ENCODE results near the gene ELMOD1.

The ELMOD1 gene

GRCh38 chr11:107591378-107592230 is 657 bp downstream of the ELMOD1 start:
- Histone ChIP-seq H3K36me3 (ENCODE audit: control insufficient read depth in 2 of 2, insufficient read depth in 1 of 2, low read length in 2 of 2) (no peaks in the 10 kb centered on the region), H3K27ac (ENCODE audit: extremely low read depth, low read depth, low read length) (no peak overlapping the region), H3K4me3 (ENCODE audit: low read depth, low read length) (peak overlapping the region; percentile 53), H3K9me3 (ENCODE audit: control insufficient read depth, insufficient read depth, low read depth, low read length) (no peaks in the 10 kb centered on the region), H3K4me1 (ENCODE audit: control insufficient read depth, insufficient read depth, low read length) (no peaks in the 10 kb centered on the region)
- TF ChIP-seq ZNF112 (tag by site-specific recombination; IDR thresholded peaks at IDR 0.05) (no peak), ZNF341 (tag by site-specific recombination; IDR thresholded peaks at IDR 0.05; ENCODE audit: low read depth) (peak; percentile 94), GLIS2 (tag by site-specific recombination; IDR thresholded peaks at IDR 0.05) (peak; percentile 37; the same call in 1 of the 2 replicates), SP3 (tag by site-specific recombination; IDR thresholded peaks at IDR 0.05) (no peak), GLI2 (tag by site-specific recombination; IDR thresholded peaks at IDR 0.05; ENCODE audit: borderline replicate concordance, low read depth) (no peak), ZNF514 (tag by site-specific recombination; IDR thresholded peaks at IDR 0.05) (no peak), ZNF140 (tag by site-specific recombination; IDR thresholded peaks at IDR 0.05) (no peak), ZBTB20 (tag by site-specific recombination; IDR thresholded peaks at IDR 0.05) (peak; percentile 86), ZBTB26 (tag by site-specific recombination; optimal IDR thresholded peaks at IDR 0.05) (peak; percentile 75), ZNF433 (tag by site-specific recombination; IDR thresholded peaks at IDR 0.05; ENCODE audit: low read depth) (no peak), ZBTB48 (tag by site-specific recombination; IDR thresholded peaks at IDR 0.05) (peak; percentile 73), PBX3 (CRISPR knock-in tag; IDR thresholded peaks at IDR 0.05) (peak; percentile 0; the same call in 1 of the 2 replicates), ZNF621 (tag by site-specific recombination; IDR thresholded peaks at IDR 0.05) (no peak), ZNF335 (tag by site-specific recombination; conservative IDR thresholded peaks at IDR 0.05) (peak; percentile 81), ZBTB17 (tag by site-specific recombination; IDR thresholded peaks at IDR 0.05) (peak; percentile 46; the same call in 1 of the 2 replicates), ZXDB (tag by site-specific recombination; IDR thresholded peaks at IDR 0.05) (0 out of 2 replicates have a peak, but pooled peaks have one; percentile 21), ZNF777 (tag by site-specific recombination; IDR thresholded peaks at IDR 0.05; ENCODE audit: borderline replicate concordance) (0 out of 2 replicates have a peak, but pooled peaks have one; percentile 15)
- ChIA-PET POLR2A (interaction anchor here (0.6 kb wide), 1 partner anchor 9 kb away, joined by 4 read pairs; no protein-coding TSS in a partner anchor), CTCF (interaction anchor here (0.5 to 1.2 kb wide), 4 partner anchors 15 to 325 kb away, joined by 3 to 4 read pairs (median 3); no protein-coding TSS in a partner anchor)

GRCh38 chr11:107592231-107592590 is 1.3 kb downstream of the ELMOD1 start:
- CTCF ChIA-PET: interaction anchor here (0.5 to 1.2 kb wide), 4 partner anchors 15 to 325 kb away, joined by 3 to 4 read pairs (median 3); no protein-coding TSS in a partner anchor

More at GRCh38 chr11:107592231-107592590, 1.3 kb downstream of the ELMOD1 start:
- POLR2A ChIA-PET: interaction anchor here (0.6 kb wide), 1 partner anchor 9 kb away, joined by 4 read pairs; no protein-coding TSS in a partner anchor
- no peaks in the 10 kb centered on the region for H3K4me1 ChIP-seq (ENCODE audit: control insufficient read depth, insufficient read depth, low read length)
- TF ChIP-seq ZNF26 (tag by site-specific recombination; IDR thresholded peaks at IDR 0.05): no peak
- no peak for TF ChIP-seq ZNF211 (tag by site-specific recombination; IDR thresholded peaks at IDR 0.05; ENCODE audit: low read depth)
- no peak for TF ChIP-seq ZBTB7A (tag by site-specific recombination; IDR thresholded peaks at IDR 0.05; ENCODE audit: low read depth)
- no peak for TF ChIP-seq ZNF155 (tag by site-specific recombination; IDR thresholded peaks at IDR 0.05)
- TF ChIP-seq ZSCAN18 (tag by site-specific recombination; IDR thresholded peaks at IDR 0.05): no peak
- TF ChIP-seq ZNF404 (tag by site-specific recombination; IDR thresholded peaks at IDR 0.05): no peak
- no peak for TF ChIP-seq ZNF658 (tag by site-specific recombination; IDR thresholded peaks at IDR 0.05)
- no peak for TF ChIP-seq ZNF600 (tag by site-specific recombination; IDR thresholded peaks at IDR 0.05)
- no peak for TF ChIP-seq KLF10 (tag by site-specific recombination; IDR thresholded peaks at IDR 0.05)
- no peak for TF ChIP-seq ZNF837 (tag by site-specific recombination; IDR thresholded peaks at IDR 0.05)
- TF ChIP-seq ZNF596 (tag by site-specific recombination; IDR thresholded peaks at IDR 0.05): no peak
- no peak for TF ChIP-seq ZNF423 (tag by site-specific recombination; IDR thresholded peaks at IDR 0.05)
- no peak for TF ChIP-seq ZNF2 (tag by site-specific recombination; IDR thresholded peaks at IDR 0.05)
- H3K4me3 ChIP-seq (ENCODE audit: low read depth, low read length): no peak overlapping the region
- H3K27ac ChIP-seq (ENCODE audit: extremely low read depth, low read depth, low read length): no peak overlapping the region
- no peaks in the 10 kb centered on the region for H3K9me3 ChIP-seq (ENCODE audit: control insufficient read depth, insufficient read depth, low read depth, low read length)
- no peaks in the 10 kb centered on the region for H3K36me3 ChIP-seq (ENCODE audit: control insufficient read depth in 2 of 2, insufficient read depth in 1 of 2, low read length in 2 of 2)
